ENCODE results near the gene HSPA12B. TPM values are rescaled to one million over a fixed set of nuclear protein-coding genes. Genes with fewer than 3 reads are reported as not detected.

Gene HSPA12B
- total and polyA plus RNA-seq, 2 of the 13 experiments (the other 11 are each of a cell fraction or from before 2014, with no cell fraction given), result 0.01 TPM; not detected in 1

DNA sequence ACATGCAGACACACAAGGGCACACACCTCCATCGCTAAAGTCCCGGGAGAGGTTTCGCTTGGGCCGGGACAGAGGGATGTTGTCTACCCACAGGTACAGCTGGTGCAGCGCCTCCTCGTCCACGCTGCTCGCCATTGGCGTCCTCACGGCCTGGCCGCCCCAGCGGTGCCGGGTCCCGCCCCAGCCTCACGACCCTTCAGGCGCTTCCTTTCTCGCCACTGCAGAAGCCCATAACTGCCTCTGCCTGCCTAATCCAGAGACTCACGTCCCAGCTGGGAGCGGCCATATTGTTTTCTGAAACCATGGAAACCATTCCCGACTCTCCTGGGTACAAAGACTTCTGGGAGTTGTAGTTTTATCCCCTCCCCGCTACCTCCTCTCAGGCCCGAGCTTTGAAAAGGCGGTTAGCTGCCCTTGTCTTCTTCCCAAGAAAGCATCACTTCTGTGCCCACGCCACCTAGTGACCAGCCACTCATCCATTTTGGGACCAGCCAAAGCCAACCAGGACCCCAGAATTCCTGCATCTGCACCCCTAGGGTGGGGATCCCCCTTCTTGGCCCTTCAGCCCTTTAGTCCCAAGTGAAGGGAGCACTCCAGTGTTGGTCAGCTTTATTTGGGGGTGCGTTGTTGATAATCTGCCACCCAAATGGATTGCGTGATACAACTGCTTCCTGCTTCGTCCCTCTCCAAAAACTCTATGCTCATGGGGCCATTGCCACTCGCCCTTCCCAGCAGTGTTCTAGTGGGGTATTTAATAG, 48.8 kb downstream of the HSPA12B start, which contains the start of gene SPEF1 (continued):
- TF ChIP-seq SALL2 (CRISPR knock-in tag; IDR thresholded peaks at IDR 0.05) (peak; percentile 20; the same call in 1 of the 2 replicates), PHF5A (CRISPR knock-in tag; IDR thresholded peaks at IDR 0.05; ENCODE audit: low read depth, unreplicated experiment) (no peak), CSRNP2 (CRISPR knock-in tag; conservative IDR thresholded peaks at IDR 0.05; ENCODE audit: low read depth) (no peak), DNMT3B (CRISPR knock-in tag; conservative IDR thresholded peaks at IDR 0.05) (peak; percentile 85), ZNF225 (CRISPR knock-in tag; IDR thresholded peaks at IDR 0.05) (peak; percentile 49; the same call in 1 of the 2 replicates), NRL (CRISPR knock-in tag; IDR thresholded peaks at IDR 0.05; ENCODE audit: borderline replicate concordance) (peak; percentile 77; the same call in 1 of the 2 replicates), ZNF546 (CRISPR knock-in tag; conservative IDR thresholded peaks at IDR 0.05) (no peak), TARDBP (CRISPR knock-in tag; IDR thresholded peaks at IDR 0.05) (peak; percentile 68; the same call in 1 of the 2 replicates), ZNF720 (CRISPR knock-in tag; IDR thresholded peaks at IDR 0.05) (peak; percentile 61; the same call in 1 of the 2 replicates), PTBP1 (IDR thresholded peaks at IDR 0.05; ENCODE audit: low read depth, low read length, poor library complexity, severe bottlenecking) (no peak), ZNF44 (CRISPR knock-in tag; IDR thresholded peaks at IDR 0.05) (no peak), SP4 (CRISPR knock-in tag; IDR thresholded peaks at IDR 0.05) (no peak; the same call in 1 of the 2 replicates)
- TF ChIP-seq, protein P1, sequence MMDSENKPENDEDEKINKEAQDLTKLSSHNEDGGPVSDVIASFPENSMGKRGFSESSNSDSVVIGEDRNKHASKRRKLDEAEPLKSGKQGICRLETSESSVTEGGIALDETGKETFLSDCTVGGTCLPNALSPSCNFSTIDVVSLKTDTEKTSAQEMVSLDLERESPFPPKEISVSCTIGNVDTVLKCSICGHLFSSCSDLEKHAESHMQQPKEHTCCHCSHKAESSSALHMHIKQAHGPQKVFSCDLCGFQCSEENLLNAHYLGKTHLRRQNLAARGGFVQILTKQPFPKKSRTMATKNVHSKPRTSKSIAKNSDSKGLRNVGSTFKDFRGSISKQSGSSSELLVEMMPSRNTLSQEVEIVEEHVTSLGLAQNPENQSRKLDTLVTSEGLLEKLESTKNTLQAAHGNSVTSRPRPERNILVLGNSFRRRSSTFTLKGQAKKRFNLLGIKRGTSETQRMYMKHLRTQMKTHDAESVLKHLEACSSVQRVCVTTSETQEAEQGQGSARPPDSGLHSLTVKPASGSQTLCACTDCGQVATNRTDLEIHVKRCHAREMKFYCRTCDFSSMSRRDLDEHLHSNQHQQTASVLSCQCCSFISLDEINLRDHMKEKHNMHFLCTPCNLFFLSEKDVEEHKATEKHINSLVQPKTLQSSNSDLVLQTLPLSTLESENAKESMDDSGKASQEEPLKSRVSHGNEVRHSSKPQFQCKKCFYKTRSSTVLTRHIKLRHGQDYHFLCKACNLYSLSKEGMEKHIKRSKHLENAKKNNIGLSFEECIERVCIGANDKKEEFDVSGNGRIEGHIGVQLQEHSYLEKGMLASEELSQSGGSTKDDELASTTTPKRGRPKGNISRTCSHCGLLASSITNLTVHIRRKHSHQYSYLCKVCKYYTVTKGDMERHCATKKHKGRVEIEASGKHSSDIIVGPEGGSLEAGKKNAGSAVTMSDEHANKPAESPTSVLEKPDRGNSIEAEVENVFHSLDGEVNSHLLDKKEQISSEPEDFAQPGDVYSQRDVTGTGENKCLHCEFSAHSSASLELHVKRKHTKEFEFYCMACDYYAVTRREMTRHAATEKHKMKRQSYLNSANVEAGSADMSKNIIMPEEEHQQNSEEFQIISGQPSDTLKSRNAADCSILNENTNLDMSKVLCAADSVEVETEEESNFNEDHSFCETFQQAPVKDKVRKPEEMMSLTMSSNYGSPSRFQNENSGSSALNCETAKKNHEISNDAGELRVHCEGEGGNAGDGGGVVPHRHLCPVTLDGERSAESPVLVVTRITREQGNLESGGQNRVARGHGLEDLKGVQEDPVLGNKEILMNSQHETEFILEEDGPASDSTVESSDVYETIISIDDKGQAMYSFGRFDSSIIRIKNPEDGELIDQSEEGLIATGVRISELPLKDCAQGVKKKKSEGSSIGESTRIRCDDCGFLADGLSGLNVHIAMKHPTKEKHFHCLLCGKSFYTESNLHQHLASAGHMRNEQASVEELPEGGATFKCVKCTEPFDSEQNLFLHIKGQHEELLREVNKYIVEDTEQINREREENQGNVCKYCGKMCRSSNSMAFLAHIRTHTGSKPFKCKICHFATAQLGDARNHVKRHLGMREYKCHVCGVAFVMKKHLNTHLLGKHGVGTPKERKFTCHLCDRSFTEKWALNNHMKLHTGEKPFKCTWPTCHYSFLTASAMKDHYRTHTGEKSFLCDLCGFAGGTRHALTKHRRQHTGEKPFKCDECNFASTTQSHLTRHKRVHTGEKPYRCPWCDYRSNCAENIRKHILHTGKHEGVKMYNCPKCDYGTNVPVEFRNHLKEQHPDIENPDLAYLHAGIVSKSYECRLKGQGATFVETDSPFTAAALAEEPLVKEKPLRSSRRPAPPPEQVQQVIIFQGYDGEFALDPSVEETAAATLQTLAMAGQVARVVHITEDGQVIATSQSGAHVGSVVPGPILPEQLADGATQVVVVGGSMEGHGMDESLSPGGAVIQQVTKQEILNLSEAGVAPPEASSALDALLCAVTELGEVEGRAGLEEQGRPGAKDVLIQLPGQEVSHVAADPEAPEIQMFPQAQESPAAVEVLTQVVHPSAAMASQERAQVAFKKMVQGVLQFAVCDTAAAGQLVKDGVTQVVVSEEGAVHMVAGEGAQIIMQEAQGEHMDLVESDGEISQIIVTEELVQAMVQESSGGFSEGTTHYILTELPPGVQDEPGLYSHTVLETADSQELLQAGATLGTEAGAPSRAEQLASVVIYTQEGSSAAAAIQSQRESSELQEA (CRISPR knock-in tag; IDR thresholded peaks at IDR 0.05; ENCODE audit: not compliant biosample characterization), result no peak
- TF ChIP-seq, protein P2, sequence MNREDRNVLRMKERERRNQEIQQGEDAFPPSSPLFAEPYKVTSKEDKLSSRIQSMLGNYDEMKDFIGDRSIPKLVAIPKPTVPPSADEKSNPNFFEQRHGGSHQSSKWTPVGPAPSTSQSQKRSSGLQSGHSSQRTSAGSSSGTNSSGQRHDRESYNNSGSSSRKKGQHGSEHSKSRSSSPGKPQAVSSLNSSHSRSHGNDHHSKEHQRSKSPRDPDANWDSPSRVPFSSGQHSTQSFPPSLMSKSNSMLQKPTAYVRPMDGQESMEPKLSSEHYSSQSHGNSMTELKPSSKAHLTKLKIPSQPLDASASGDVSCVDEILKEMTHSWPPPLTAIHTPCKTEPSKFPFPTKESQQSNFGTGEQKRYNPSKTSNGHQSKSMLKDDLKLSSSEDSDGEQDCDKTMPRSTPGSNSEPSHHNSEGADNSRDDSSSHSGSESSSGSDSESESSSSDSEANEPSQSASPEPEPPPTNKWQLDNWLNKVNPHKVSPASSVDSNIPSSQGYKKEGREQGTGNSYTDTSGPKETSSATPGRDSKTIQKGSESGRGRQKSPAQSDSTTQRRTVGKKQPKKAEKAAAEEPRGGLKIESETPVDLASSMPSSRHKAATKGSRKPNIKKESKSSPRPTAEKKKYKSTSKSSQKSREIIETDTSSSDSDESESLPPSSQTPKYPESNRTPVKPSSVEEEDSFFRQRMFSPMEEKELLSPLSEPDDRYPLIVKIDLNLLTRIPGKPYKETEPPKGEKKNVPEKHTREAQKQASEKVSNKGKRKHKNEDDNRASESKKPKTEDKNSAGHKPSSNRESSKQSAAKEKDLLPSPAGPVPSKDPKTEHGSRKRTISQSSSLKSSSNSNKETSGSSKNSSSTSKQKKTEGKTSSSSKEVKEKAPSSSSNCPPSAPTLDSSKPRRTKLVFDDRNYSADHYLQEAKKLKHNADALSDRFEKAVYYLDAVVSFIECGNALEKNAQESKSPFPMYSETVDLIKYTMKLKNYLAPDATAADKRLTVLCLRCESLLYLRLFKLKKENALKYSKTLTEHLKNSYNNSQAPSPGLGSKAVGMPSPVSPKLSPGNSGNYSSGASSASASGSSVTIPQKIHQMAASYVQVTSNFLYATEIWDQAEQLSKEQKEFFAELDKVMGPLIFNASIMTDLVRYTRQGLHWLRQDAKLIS (CRISPR knock-in tag; IDR thresholded peaks at IDR 0.05), result no peak

All from HepG2 (cell line).